K562 (cell line): ENCODE results near the gene NR6A1.

Experiments used
- CEBPB ChIP-seq: fragments of 450-650 bp; IDR thresholded peaks from 2 replicates; pipeline ENCODE4 v1.6.1; 2016; ENCODE audit warnings: missing genetic modification characterization, missing compliant biosample characterization
- EZH2 ChIP-seq: IDR thresholded peaks from 2 replicates; pipeline ENCODE4 v1.6.1; 2012; ENCODE audit warnings: low read depth, mild to moderate bottlenecking, inconsistent platforms, low read length, borderline replicate concordance
- GTF2E2 ChIP-seq: fragments of 200-800 bp; sonication (Bioruptor generic); IDR thresholded peaks from 2 replicates; pipeline ENCODE4 v1.6.1; 2016; ENCODE audit warnings: missing genetic modification characterization, missing compliant biosample characterization
- HDGF ChIP-seq: fragments of 450-650 bp; IDR thresholded peaks from 2 replicates; pipeline ENCODE4 v1.6.1; 2016
- JUND ChIP-seq, 2 experiments: IDR thresholded peaks; 2 replicates in 1 of 2; 3 replicates in 1 of 2; pipeline ENCODE4 v1.6.1; 2011; ENCODE audit warnings: borderline replicate concordance in 2 of 2, low read depth in 2 of 2, low read length in 2 of 2, improper control_type of control experiment in 1 of 2, missing biosample characterization in 1 of 2, missing genetic modification characterization in 1 of 2, missing genetic modification reagents in 1 of 2
- KDM5B ChIP-seq: fragments of 200-600 bp; sonication (generic); IDR thresholded peaks from 2 replicates; pipeline ENCODE4 v1.6.1; 2012; ENCODE audit warnings: low read depth, mild to moderate bottlenecking, moderate library complexity, low read length, control low read depth, inconsistent platforms; ENCODE audit not compliant: insufficient replicate concordance
- NFE2L1 ChIP-seq: fragments of 450-650 bp; IDR thresholded peaks from 2 replicates; pipeline ENCODE4 v1.6.1; 2016; ENCODE audit warnings: missing genetic modification characterization, low read depth, mild to moderate bottlenecking, missing compliant biosample characterization, moderate library complexity, borderline replicate concordance
- PHF8 ChIP-seq: fragments of 200-600 bp; sonication (generic); IDR thresholded peaks from 2 replicates; pipeline ENCODE4 v1.6.1; 2012; ENCODE audit warnings: mixed run types, mild to moderate bottlenecking, inconsistent platforms, low read length, moderate library complexity, borderline replicate concordance
- POLR3A ChIP-seq: IDR thresholded peaks from 2 replicates; pipeline ENCODE4 v1.6.1; 2011; ENCODE audit warnings: borderline replicate concordance, mild to moderate bottlenecking, moderate library complexity; ENCODE audit not compliant: insufficient read length, insufficient read depth; ENCODE audit errors: extremely low read depth
- RAD21 ChIP-seq, 2 experiments: fragments of 250-450 bp in 1 of 2; fragments of 450-650 bp in 1 of 2; sonication (Bioruptor Pico) in 1 of 2; formaldehyde crosslinking in 1 of 2; IDR thresholded peaks in 1 of 2; conservative IDR thresholded peaks in 1 of 2; 2 replicates each; pipeline versions ENCODE4 v1.4.0 to v1.8.0; 2020 to 2022; ENCODE audit warnings: mild to moderate bottlenecking in 2 of 2, moderate library complexity in 1 of 2
- RB1 ChIP-seq: fragments of 450-650 bp; IDR thresholded peaks from 2 replicates; pipeline ENCODE4 v1.6.1; 2017; ENCODE audit warnings: low read depth, mild to moderate bottlenecking
- SOX6 ChIP-seq: fragments of 450-650 bp; IDR thresholded peaks from 2 replicates; pipeline ENCODE4 v1.6.1; 2014; ENCODE audit warnings: mild to moderate bottlenecking
- ZBTB49 ChIP-seq: sonication (generic); formaldehyde crosslinking; IDR thresholded peaks from 2 replicates; pipeline ENCODE4 v1.8.0; 2022; ENCODE audit warnings: missing genetic modification reagents, mild to moderate bottlenecking, borderline replicate concordance
- TF ChIP-seq, protein P1 (sequence below): sonication (generic); formaldehyde crosslinking; IDR thresholded peaks from 2 replicates; pipeline ENCODE4 v1.8.1; 2023; ENCODE audit warnings: mild to moderate bottlenecking, missing genetic modification reagents

DNA sequence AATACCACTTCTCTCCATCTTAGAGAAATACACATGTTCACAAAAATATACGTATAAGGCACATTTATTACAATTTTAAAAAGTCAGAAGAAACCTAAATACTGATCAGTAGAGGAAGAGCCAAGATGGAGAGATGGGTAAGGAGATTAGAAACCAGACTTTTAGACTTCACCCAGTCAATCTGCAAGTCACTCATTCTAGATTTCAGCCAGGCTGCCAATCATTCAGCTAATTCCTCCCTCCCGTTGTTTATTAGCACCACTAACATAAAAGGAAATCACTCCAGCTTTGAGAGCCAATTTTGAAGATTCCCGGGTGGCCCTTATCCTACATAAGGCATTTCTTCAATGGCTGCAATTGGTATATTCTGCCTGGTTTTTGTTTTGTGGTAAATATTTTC, 154.2 kb downstream of the NR6A1 start:
- TF ChIP-seq POLR3A (no peak), ZBTB49 (no peak), CEBPB (tag) (no peak), JUND (IDR thresholded peaks at IDR 0.05; ENCODE audit: borderline replicate concordance, low read depth, low read length) (no peak), JUND (tag; IDR thresholded peaks at IDR 0.05; ENCODE audit: borderline replicate concordance, low read depth, low read length) (no peak), KDM5B (no peak), HDGF (no peak), PHF8 (no peak), RB1 (no peak), EZH2 (no peak), SOX6 (no peak), NFE2L1 (tag) (no peak), GTF2E2 (tag) (no peak), RAD21 (CRISPR knock-in tag; conservative IDR thresholded peaks at IDR 0.05 in 1 of 2, IDR thresholded peaks at IDR 0.05 in 1 of 2) (no peak)
- TF ChIP-seq, protein P1, sequence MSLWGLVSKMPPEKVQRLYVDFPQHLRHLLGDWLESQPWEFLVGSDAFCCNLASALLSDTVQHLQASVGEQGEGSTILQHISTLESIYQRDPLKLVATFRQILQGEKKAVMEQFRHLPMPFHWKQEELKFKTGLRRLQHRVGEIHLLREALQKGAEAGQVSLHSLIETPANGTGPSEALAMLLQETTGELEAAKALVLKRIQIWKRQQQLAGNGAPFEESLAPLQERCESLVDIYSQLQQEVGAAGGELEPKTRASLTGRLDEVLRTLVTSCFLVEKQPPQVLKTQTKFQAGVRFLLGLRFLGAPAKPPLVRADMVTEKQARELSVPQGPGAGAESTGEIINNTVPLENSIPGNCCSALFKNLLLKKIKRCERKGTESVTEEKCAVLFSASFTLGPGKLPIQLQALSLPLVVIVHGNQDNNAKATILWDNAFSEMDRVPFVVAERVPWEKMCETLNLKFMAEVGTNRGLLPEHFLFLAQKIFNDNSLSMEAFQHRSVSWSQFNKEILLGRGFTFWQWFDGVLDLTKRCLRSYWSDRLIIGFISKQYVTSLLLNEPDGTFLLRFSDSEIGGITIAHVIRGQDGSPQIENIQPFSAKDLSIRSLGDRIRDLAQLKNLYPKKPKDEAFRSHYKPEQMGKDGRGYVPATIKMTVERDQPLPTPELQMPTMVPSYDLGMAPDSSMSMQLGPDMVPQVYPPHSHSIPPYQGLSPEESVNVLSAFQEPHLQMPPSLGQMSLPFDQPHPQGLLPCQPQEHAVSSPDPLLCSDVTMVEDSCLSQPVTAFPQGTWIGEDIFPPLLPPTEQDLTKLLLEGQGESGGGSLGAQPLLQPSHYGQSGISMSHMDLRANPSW (CRISPR knock-in tag) = no peak
